Lower leg skin (tissue), 4 donors: Measurements from ENCODE around the gene RNF215. TPM values are rescaled to one million over a fixed set of nuclear protein-coding genes. Genes with fewer than 3 reads are reported as not detected.

Experiments
- DNase-seq, 2 donors: peaks; one replicate each; pipeline ENCODE4 v3.0.0-alpha.2; 2019; ENCODE audit warnings: low spot score in 2 of 2
- H3K4me3 ChIP-seq: fragments of 200-600 bp; sonication (generic); 2 replicates; pipeline ENCODE4 v1.5.1; 2017; ENCODE audit warnings: mild to moderate bottlenecking, low read depth; ENCODE audit not compliant: poor library complexity, severe bottlenecking
- POLR2A ChIP-seq, 2 donors: fragments of 450-650 bp; IDR thresholded peaks; one replicate each; pipeline ENCODE4 v1.6.1; 2016 to 2017; ENCODE audit warnings: antibody characterized with exemption in 2 of 2, mild to moderate bottlenecking in 1 of 2, moderate library complexity in 1 of 2
- WGBS, 2 donors: methylation state at CpG; one replicate each; pipeline ENCODE4 v1.1.5; 2018; 5-methylcytosine and 5-hydroxymethylcytosine counted together
- intact Hi-C: fragments of 100-400 bp; cut with DNase I; formaldehyde crosslinking; loops from one replicate; pipeline ENCODE4 v1.15.0; 2023; ENCODE audit warnings: low total_unique reads
- total RNA-seq, 4 donors: library from RNA; depleted of rRNA; stranded (reverse); fragments of >200 nt; gene quantifications; one replicate each; pipeline ENCODE4 v1.1.0, GENCODE V29; 2016
- TF ChIP-seq, protein P1 (sequence below), 3 donors: fragments of 450-650 bp; IDR thresholded peaks; one replicate each; pipeline ENCODE4 v1.5.1; 2016; ENCODE audit warnings: antibody characterized with exemption in 3 of 3, mild to moderate bottlenecking in 3 of 3, moderate library complexity in 2 of 3

The RNF215 gene
- total RNA-seq, 4 donors from 2014 or later: 6.9 to 7.8 (median 7.3) TPM

DNA sequence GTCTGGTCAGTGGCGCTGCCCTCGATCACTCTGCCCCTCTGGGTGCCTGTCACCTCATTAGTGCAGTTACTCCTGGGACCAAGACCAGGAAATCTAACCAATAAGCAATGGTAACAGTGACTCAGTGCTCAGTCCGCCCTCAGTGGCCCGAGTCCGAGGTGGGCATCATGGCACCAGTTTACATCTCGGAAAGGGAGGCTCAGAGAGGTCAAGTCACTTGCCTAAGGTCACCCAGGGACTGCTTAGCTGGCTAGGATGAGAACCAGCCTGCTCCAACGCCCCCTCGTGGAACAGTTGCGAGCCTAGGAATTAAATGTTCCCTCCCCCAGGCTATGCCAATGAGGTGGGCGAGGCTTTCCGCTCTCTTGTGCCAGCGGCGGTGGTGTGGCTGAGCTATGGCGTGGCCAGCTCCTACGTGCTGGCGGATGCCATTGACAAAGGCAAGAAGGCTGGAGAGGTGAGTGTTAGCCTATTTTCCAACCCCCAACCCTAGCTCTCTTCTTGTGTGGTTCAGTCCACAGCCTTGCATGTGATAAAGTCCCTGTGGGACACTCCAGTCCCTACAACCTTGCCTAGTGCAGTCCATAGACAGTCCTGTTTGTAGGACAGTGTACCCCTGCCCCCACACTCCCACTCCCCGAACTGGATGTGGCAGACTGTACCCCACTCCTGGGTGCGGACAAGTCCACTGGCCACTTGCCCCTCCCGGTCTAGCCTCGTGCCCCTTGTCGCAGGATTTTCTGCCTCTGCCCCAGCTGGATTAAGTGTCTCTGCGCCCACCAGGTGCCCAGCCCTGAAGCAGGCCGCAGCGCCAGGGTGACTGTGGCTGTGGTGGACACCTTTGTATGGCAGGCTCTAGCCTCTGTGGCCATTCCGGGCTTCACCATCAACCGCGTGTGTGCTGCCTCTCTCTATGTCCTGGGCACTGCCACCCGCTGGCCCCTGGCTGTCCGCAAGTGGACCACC, 39.5 kb upstream of the RNF215 start:
- WGBS, 2 donors: 46 to 49% methylated on average over 27 to 29 of the region's 29 CpGs
- DNase-seq: peak; percentile 85 to 95
- intact Hi-C loops: loop anchor here (10.0 kb wide), 1 partner anchor 888 kb away; no protein-coding TSS in a partner anchor
- no peak for TF ChIP-seq POLR2A (IDR thresholded peaks at IDR 0.05)
- TF ChIP-seq, protein P1, sequence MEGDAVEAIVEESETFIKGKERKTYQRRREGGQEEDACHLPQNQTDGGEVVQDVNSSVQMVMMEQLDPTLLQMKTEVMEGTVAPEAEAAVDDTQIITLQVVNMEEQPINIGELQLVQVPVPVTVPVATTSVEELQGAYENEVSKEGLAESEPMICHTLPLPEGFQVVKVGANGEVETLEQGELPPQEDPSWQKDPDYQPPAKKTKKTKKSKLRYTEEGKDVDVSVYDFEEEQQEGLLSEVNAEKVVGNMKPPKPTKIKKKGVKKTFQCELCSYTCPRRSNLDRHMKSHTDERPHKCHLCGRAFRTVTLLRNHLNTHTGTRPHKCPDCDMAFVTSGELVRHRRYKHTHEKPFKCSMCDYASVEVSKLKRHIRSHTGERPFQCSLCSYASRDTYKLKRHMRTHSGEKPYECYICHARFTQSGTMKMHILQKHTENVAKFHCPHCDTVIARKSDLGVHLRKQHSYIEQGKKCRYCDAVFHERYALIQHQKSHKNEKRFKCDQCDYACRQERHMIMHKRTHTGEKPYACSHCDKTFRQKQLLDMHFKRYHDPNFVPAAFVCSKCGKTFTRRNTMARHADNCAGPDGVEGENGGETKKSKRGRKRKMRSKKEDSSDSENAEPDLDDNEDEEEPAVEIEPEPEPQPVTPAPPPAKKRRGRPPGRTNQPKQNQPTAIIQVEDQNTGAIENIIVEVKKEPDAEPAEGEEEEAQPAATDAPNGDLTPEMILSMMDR (IDR thresholded peaks at IDR 0.05): no peak
- H3K4me3 ChIP-seq: no peak overlapping the region

DNA sequence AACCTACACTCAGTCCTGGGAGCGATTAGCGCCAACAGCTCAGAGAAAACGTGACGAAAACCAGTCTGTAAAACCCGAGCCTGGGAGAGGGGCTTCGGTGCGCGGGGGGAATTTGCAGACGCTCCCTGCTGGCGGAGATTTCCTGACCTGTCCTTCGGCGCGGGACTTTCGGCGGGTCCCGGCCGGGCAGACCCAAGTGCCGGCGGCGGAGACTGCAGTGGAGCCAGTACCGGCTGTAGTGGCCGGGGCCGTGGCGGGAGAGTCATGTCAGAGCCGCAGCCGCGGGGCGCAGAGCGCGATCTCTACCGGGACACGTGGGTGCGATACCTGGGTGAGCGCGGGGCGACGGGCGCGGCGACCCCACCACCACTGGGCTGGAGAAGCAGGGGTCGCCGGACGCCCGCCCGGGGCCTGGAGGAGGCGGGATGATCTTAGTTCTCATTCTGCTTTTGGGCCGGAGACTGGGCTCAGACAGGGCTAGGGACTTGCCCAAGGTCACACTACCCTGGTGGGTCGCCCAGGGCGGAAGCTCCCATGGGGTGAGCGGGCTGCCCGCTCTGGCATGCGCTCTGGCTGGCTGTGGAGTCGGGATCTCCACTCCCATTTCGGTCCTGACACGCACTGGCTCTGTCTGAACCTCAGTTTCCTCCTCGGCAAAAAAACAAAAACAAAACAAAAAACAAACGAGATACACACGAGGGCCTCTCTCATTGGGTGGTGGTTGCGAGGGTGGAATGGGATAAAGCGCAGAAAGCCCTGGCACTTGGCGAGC, 38.6 kb upstream of the RNF215 start, which contains the start of gene MTFP1:
TSS of gene MTFP1 (plus strand) at position 153 of the 772 bp plus-strand sequence. CDS start at position 265, 112 bp downstream.
- peak; percentile 39 to 93 for DNase-seq
- WGBS, 2 donors: 1% methylated on average over 49 to 54 of the region's 61 CpGs
- intact Hi-C loops: loop anchor here (10.0 kb wide), 1 partner anchor 889 kb away; no protein-coding TSS in a partner anchor

DNA sequence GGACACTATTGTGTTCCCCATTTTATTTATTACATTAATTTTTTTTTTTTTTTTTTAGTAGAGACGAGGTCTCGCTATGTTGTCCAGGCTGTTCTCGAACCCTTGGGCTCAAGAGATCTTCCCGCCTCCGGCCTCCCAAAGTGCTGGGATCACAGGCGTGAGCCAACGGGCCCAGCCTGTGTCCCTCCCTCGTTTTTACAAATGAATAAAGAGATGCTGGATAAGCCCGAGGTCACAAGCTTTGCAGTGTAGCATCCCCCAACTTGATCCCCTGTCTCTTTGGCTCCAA, 38.1 kb upstream of the RNF215 start:
- no peak overlapping the region for H3K4me3 ChIP-seq
- intact Hi-C loops: loop anchor here (10.0 kb wide), 1 partner anchor 890 kb away; no protein-coding TSS in a partner anchor
- TF ChIP-seq, protein P1 (IDR thresholded peaks at IDR 0.05): no peak
- no peak for TF ChIP-seq POLR2A (IDR thresholded peaks at IDR 0.05)
- 3 to 4% methylated on average over 9 of the region's 9 CpGs for WGBS, 2 donors
- no peak for DNase-seq

More for the DNA sequence above, 38.6 kb upstream of the RNF215 start, which contains the start of gene MTFP1:
- H3K4me3 ChIP-seq: peak within 1 kb of the TSS; percentile 41
- no peak for TF ChIP-seq POLR2A (IDR thresholded peaks at IDR 0.05)
- TF ChIP-seq, protein P1 (IDR thresholded peaks at IDR 0.05): no peak

DNA sequence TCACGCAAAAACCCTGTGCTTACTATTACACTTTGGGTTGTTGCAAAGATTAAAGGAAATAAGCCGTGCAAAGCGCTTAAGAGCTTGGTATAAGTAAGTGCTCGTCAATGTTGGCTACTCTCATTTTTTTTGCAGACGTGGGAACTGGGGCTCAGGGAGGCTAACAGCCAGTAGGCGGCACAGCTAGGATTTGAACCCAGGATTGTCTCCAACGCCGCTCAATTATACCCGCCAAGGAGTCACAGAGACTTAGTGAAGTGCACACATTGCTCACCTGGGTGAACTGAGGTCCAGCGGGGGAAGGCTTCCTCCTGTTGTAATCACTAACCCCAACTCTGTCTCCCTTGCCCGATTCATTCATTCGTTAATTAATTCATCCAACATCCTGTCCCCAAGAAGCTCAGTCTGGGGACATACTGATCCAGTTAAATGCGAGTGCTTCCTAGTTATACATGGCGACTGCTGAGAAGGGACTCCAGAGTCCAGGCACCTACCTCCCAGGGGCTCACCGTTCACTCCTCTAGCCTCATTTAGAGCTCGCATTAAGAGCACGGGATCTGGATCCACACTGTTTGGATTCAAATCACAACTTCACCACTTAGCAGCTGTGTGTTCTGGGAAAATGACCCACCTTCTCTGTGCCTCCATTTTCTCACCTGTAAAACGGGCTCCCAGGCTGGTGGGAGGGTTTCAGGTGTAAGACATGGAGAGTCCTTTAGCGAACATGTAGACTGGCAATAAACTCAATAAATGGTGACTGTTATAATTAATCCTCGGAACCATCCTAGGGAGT, 37.5 kb upstream of the RNF215 start:
- intact Hi-C loops: loop anchor here (10.0 kb wide), 1 partner anchor 890 kb away; no protein-coding TSS in a partner anchor
- DNase-seq: no peak
- TF ChIP-seq, protein P1 (IDR thresholded peaks at IDR 0.05): no peak
- no peak for TF ChIP-seq POLR2A (IDR thresholded peaks at IDR 0.05)
- WGBS, 2 donors: 33 to 43% methylated on average over 20 of the region's 20 CpGs
- no peak overlapping the region for H3K4me3 ChIP-seq

DNA sequence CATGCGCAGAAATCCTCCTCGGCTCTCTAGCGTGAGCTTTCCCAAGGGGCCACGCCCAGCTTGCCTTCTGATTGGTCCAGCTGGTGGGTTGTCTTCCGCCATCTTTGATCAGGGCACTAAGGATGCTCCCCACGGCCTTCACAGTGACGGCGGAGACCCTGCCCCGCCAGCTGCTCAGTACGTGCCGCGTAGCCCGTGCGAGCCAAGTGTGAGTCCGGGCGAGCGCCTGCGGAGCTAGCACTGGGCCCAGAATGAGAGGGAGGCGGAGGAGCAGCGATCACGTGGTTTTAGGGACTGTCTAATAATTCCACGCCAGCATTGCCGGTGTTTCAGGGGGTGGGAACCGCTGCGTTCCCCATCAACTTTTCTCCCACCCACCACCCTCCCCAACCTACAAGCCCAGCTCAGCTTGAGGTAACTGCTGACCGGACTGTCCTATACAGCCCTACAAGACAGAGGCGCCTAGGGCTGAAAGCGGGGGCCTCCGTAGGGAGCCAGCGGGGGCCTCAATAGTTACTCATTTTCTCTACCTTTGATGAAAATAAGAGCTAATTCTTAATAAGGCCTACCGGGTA, 36.8 kb upstream of the RNF215 start:
- WGBS, 2 donors: 1 to 2% methylated on average over 26 to 30 of the region's 31 CpGs
- intact Hi-C loops: loop anchor here (10.0 kb wide), 1 partner anchor 891 kb away; no protein-coding TSS in a partner anchor
- peak overlapping the region; percentile 36 for H3K4me3 ChIP-seq

More for the DNA sequence above, 36.8 kb upstream of the RNF215 start:
- TF ChIP-seq, protein P1 (IDR thresholded peaks at IDR 0.05): no peak
- TF ChIP-seq POLR2A (IDR thresholded peaks at IDR 0.05): no peak
- peak; percentile 99 to 100 for DNase-seq
